Measurements from ENCODE around the gene BEND7. TPM values are rescaled to one million over a fixed set of nuclear protein-coding genes. Genes with fewer than 3 reads are reported as not detected.

The BEND7 gene
- total RNA-seq, 1 donor from 2014 or later, result 1.3 TPM

- Histone ChIP-seq H3K36me3 (ENCODE audit: control insufficient read depth, insufficient read depth, low read length) (no peaks in the 10 kb centered on the region), H3K27me3 (ENCODE audit: control insufficient read depth, insufficient read depth, low read length) (no peaks in the 10 kb centered on the region), H3K4me3 (ENCODE audit: low read depth, low read length) (no peak overlapping the region)
- DNase-seq (ENCODE audit: low read depth) (no peak), FAIRE-seq (peak; percentile 70)
- no peak for TF ChIP-seq CTCF (IDR thresholded peaks at IDR 0.05; ENCODE audit: insufficient read depth, low read length, severe bottlenecking)
These were observed 38.3 kb downstream of the BEND7 start for GRCh38 chr10:13490503-13490902.

GRCh38 chr10:13489035-13489599, 39.7 kb downstream of the BEND7 start:
- Histone ChIP-seq H3K27me3 (ENCODE audit: control insufficient read depth, insufficient read depth, low read length) (no peaks in the 10 kb centered on the region), H3K36me3 (ENCODE audit: control insufficient read depth, insufficient read depth, low read length) (no peaks in the 10 kb centered on the region), H3K4me3 (ENCODE audit: low read depth, low read length) (no peak overlapping the region)
- DNase-seq (ENCODE audit: low read depth) (no peak), FAIRE-seq (no peak)
- TF ChIP-seq CTCF (IDR thresholded peaks at IDR 0.05; ENCODE audit: insufficient read depth, low read length, severe bottlenecking), result no peak

- DNase-seq (ENCODE audit: low read depth), result no peak
- peak; percentile 6 for TF ChIP-seq CTCF (IDR thresholded peaks at IDR 0.05; ENCODE audit: insufficient read depth, low read length, severe bottlenecking)
- FAIRE-seq, result no peak
- Histone ChIP-seq H3K4me3 (ENCODE audit: low read depth, low read length) (no peak overlapping the region), H3K36me3 (ENCODE audit: control insufficient read depth, insufficient read depth, low read length) (no peaks in the 10 kb centered on the region), H3K27me3 (ENCODE audit: control insufficient read depth, insufficient read depth, low read length) (no peaks in the 10 kb centered on the region)
These were observed 43.2 kb downstream of the BEND7 start for GRCh38 chr10:13485623-13486022.

GRCh38 chr10:13483951-13484350, 44.9 kb downstream of the BEND7 start:
- no peak for TF ChIP-seq CTCF (IDR thresholded peaks at IDR 0.05; ENCODE audit: insufficient read depth, low read length, severe bottlenecking)
- FAIRE-seq (no peak), DNase-seq (ENCODE audit: low read depth) (no peak)
- Histone ChIP-seq H3K4me3 (ENCODE audit: low read depth, low read length) (no peak overlapping the region), H3K36me3 (ENCODE audit: control insufficient read depth, insufficient read depth, low read length) (no peaks in the 10 kb centered on the region), H3K27me3 (ENCODE audit: control insufficient read depth, insufficient read depth, low read length) (no peaks in the 10 kb centered on the region)

- H3K36me3 ChIP-seq (ENCODE audit: control insufficient read depth, insufficient read depth, low read length), result no peaks in the 10 kb centered on the region
- no peak for FAIRE-seq
- no peak for DNase-seq (ENCODE audit: low read depth)
- TF ChIP-seq CTCF (IDR thresholded peaks at IDR 0.05; ENCODE audit: insufficient read depth, low read length, severe bottlenecking), result no peak
- H3K4me3 ChIP-seq (ENCODE audit: low read depth, low read length), result no peak overlapping the region
- H3K27me3 ChIP-seq (ENCODE audit: control insufficient read depth, insufficient read depth, low read length), result no peaks in the 10 kb centered on the region
These were observed 45.7 kb downstream of the BEND7 start for GRCh38 chr10:13483073-13483472.

GRCh38 chr10:13481690-13482089, 47.1 kb downstream of the BEND7 start:
- TF ChIP-seq CTCF (IDR thresholded peaks at IDR 0.05; ENCODE audit: insufficient read depth, low read length, severe bottlenecking), result no peak
- Histone ChIP-seq H3K36me3 (ENCODE audit: control insufficient read depth, insufficient read depth, low read length) (no peaks in the 10 kb centered on the region), H3K4me3 (ENCODE audit: low read depth, low read length) (no peak overlapping the region), H3K27me3 (ENCODE audit: control insufficient read depth, insufficient read depth, low read length) (no peaks in the 10 kb centered on the region)
- DNase-seq (ENCODE audit: low read depth) (no peak), FAIRE-seq (no peak)
